GM10266 (cell line): ENCODE data around the gene UNG.
"Not testable (repeated sequence)": the region's sequence is repeated elsewhere in the genome, so short reads cannot be mapped to it uniquely, and the experiment has no call there.

Experiments used
- DNase-seq: peaks from one replicate; pipeline ENCODE4 v3.0.0; 2012; ENCODE audit errors: extremely low spot score
- CTCF ChIP-seq: IDR thresholded peaks from 2 replicates; pipeline ENCODE4 v1.5.1; 2012; ENCODE audit warnings: mild to moderate bottlenecking, low read depth; ENCODE audit not compliant: control insufficient read depth, insufficient read depth; ENCODE audit errors: missing control alignments

The UNG gene

GRCh38 chr12:109134186-109134917 is 37.0 kb downstream of the UNG start:
- DNase-seq: no peak
- peak; percentile 40 for TF ChIP-seq CTCF

- TF ChIP-seq CTCF: no peak
- DNase-seq: no peak
Observed at GRCh38 chr12:109137055-109137454, 39.7 kb downstream of the UNG start.

GRCh38 chr12:109139360-109139759 is 42.0 kb downstream of the UNG start:
- no peak for TF ChIP-seq CTCF
- DNase-seq: no peak

- TF ChIP-seq CTCF: no peak
- no peak for DNase-seq
Observed at GRCh38 chr12:109139791-109140190, 42.4 kb downstream of the UNG start.

GRCh38 chr12:109140560-109140959 is 43.2 kb downstream of the UNG start:
- DNase-seq: no peak
- TF ChIP-seq CTCF: no peak

- no peak for DNase-seq
- TF ChIP-seq CTCF: no peak
Observed at GRCh38 chr12:109144224-109144623, 46.8 kb downstream of the UNG start.

- not testable (repeated sequence) for DNase-seq
Observed at GRCh38 chr12:109147126-109147525, 49.7 kb downstream of the UNG start.

- no peak for DNase-seq
- no peak for TF ChIP-seq CTCF
Observed at GRCh38 chr12:109147954-109148353, 50.6 kb downstream of the UNG start.
